Panc1 (cell line): ENCODE measurements around the gene LILRB3. TPM values are rescaled to one million over a fixed set of nuclear protein-coding genes. Genes with fewer than 3 reads are reported as not detected.

Experiments used
- ATAC-seq: fragments of 200-7000 bp; cut with Tn5 transposase; 2 replicates; pipeline ENCODE4 v1.9.1; 2020; ENCODE audit warnings: mild to moderate bottlenecking, moderate library complexity
- BruUV-seq: library from RNA; stranded (reverse); fragments of 400-500 nt; replicated peaks from 2 replicates; lab custom pipeline; 2021; lab: Mats Ljungman, UMichigan
- CTCF ChIA-PET: fragments of 300-600 bp; sonication (Branson Sonifier 250); formaldehyde crosslinking; loops from one replicate; lab custom pipeline; 2022; ENCODE audit warnings: antibody characterized with exemption; lab: Charles Lee
- POLR2A ChIA-PET: fragments of 300-600 bp; sonication (Branson Sonifier 250); formaldehyde crosslinking; loops from one replicate; lab custom pipeline; 2022; ENCODE audit warnings: antibody characterized with exemption; lab: Charles Lee
- DNase-seq: peaks from one replicate; pipeline ENCODE4 v3.0.0-alpha.2; 2010; ENCODE audit warnings: low read depth, low spot score
- H3K27ac ChIP-seq: 2 replicates; pipeline ENCODE4 v1.5.1; 2011; ENCODE audit warnings: mild to moderate bottlenecking, low read length, inconsistent platforms
- H3K27me3 ChIP-seq: fragments of 200-500 bp; sonication (Bioruptor generic); 2 replicates; pipeline ENCODE4 v1.6.0; 2014; ENCODE audit warnings: low read length, inconsistent platforms; ENCODE audit not compliant: control insufficient read depth, insufficient read depth
- H3K36me3 ChIP-seq: fragments of 200-500 bp; sonication (Bioruptor generic); 2 replicates; pipeline ENCODE4 v1.5.1; 2014; ENCODE audit warnings: inconsistent platforms, mild to moderate bottlenecking, low read length, moderate library complexity; ENCODE audit not compliant: control insufficient read depth, insufficient read depth
- H3K4me1 ChIP-seq: 2 replicates; pipeline ENCODE4 v1.5.1; 2011; ENCODE audit warnings: inconsistent platforms, mild to moderate bottlenecking, low read length, moderate library complexity; ENCODE audit not compliant: control insufficient read depth, insufficient read depth
- H3K4me3 ChIP-seq, 2 experiments: 2 replicates each; pipeline ENCODE4 v1.5.1; 2011 to 2012; ENCODE audit warnings: low read depth in 2 of 2, low read length in 2 of 2, mild to moderate bottlenecking in 2 of 2, inconsistent platforms in 1 of 2, moderate library complexity in 1 of 2
- H3K9me3 ChIP-seq: fragments of 200-500 bp; sonication (Bioruptor generic); 2 replicates; pipeline ENCODE4 v1.5.1; 2014; ENCODE audit warnings: low read depth, mild to moderate bottlenecking, inconsistent platforms, low read length, moderate library complexity; ENCODE audit not compliant: control insufficient read depth, insufficient read depth
- POLR2AphosphoS5 ChIP-seq: IDR thresholded peaks from 2 replicates; pipeline ENCODE4 v1.6.1; 2012; ENCODE audit warnings: mild to moderate bottlenecking, low read depth, low read length, moderate library complexity
- SIN3A ChIP-seq: IDR thresholded peaks from 2 replicates; pipeline ENCODE4 v1.6.1; 2012; ENCODE audit warnings: low read depth, mild to moderate bottlenecking, low read length, moderate library complexity, borderline replicate concordance; ENCODE audit not compliant: insufficient read depth
- TCF7L2 ChIP-seq: IDR thresholded peaks from 2 replicates; pipeline ENCODE4 v1.6.1; 2011; ENCODE audit warnings: mild to moderate bottlenecking, low read depth, low read length, inconsistent platforms
- in situ Hi-C: cut with HindIII; loops from 2 replicates; pipeline ENCODE4 v1.10.0; 2016; ENCODE audit warnings: low sequenced_read_pairs, low pct_unique_long_range_greater_than_20kb
- intact Hi-C: fragments of 100-400 bp; cut with micrococcal nuclease; formaldehyde crosslinking; loops from one replicate; pipeline ENCODE4 v1.10.0; 2022; ENCODE audit not compliant: unreplicated experiment
- total RNA-seq: library from RNA; stranded (reverse); gene quantifications from one replicate; pipeline ENCODE4 v1.2.1, GENCODE V29; 2021; ENCODE audit not compliant: unreplicated experiment
- TF ChIP-seq, protein P1 (sequence below): fragments of 450-650 bp; IDR thresholded peaks from 2 replicates; pipeline ENCODE4 v1.5.1; 2017; ENCODE audit warnings: mild to moderate bottlenecking
- TF ChIP-seq, protein P2 (sequence below), 2 experiments: IDR thresholded peaks; 2 replicates each; pipeline ENCODE4 v1.6.1; 2011 to 2012; ENCODE audit warnings: low read depth in 2 of 2, control low read depth in 1 of 2, low read length in 1 of 2, mild to moderate bottlenecking in 1 of 2, moderate library complexity in 1 of 2; ENCODE audit not compliant: insufficient read depth in 1 of 2

Gene LILRB3
- total RNA-seq, 1 experiment from 2014 or later = 0.18 TPM

DNA sequence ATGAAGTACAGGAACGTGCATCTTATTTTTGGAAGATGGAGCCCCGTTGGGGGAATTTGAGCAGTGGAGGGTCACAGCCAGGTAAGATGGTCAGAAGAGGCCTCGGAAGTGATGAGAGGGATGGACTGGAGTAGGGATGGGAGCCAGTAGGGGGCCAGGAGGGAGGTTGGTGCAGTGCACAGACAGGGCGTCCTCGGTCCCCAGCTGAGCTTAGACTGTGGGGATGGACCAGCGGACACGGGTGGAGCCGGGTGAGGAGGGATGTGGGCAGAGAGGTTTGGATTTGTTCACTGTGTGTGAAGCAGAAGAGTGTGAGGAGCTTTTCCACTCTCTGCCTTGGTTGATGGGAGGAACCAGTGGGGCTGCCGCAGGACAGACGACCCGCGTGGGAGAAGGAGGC, 11.6 kb downstream of the LILRB3 start:
- intact Hi-C loops (no loop called here), in situ Hi-C loops (no loop called here)
- ChIA-PET CTCF (no interaction called here), POLR2A (interaction anchor here (0.7 kb wide), 1 partner anchor 45 kb away, joined by 4 read pairs; no protein-coding TSS in a partner anchor)
- BruUV-seq = no TSS peak
- no peak for ATAC-seq
- no peaks in the 10 kb centered on the region for H3K27me3 ChIP-seq
- H3K4me3 ChIP-seq = no peak overlapping the region
- no peaks in the 10 kb centered on the region for H3K9me3 ChIP-seq
- no peak overlapping the region for H3K27ac ChIP-seq
- peaks cover 48% of the 10 kb centered on the region for H3K4me1 ChIP-seq
- no peak for DNase-seq
- H3K36me3 ChIP-seq = peaks cover 5% of the 10 kb centered on the region; the same call in 1 of the 2 replicates
- TF ChIP-seq, protein P1, sequence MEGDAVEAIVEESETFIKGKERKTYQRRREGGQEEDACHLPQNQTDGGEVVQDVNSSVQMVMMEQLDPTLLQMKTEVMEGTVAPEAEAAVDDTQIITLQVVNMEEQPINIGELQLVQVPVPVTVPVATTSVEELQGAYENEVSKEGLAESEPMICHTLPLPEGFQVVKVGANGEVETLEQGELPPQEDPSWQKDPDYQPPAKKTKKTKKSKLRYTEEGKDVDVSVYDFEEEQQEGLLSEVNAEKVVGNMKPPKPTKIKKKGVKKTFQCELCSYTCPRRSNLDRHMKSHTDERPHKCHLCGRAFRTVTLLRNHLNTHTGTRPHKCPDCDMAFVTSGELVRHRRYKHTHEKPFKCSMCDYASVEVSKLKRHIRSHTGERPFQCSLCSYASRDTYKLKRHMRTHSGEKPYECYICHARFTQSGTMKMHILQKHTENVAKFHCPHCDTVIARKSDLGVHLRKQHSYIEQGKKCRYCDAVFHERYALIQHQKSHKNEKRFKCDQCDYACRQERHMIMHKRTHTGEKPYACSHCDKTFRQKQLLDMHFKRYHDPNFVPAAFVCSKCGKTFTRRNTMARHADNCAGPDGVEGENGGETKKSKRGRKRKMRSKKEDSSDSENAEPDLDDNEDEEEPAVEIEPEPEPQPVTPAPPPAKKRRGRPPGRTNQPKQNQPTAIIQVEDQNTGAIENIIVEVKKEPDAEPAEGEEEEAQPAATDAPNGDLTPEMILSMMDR = no peak
- no peak for TF ChIP-seq SIN3A
- no peak for TF ChIP-seq POLR2AphosphoS5
- TF ChIP-seq, protein P2, sequence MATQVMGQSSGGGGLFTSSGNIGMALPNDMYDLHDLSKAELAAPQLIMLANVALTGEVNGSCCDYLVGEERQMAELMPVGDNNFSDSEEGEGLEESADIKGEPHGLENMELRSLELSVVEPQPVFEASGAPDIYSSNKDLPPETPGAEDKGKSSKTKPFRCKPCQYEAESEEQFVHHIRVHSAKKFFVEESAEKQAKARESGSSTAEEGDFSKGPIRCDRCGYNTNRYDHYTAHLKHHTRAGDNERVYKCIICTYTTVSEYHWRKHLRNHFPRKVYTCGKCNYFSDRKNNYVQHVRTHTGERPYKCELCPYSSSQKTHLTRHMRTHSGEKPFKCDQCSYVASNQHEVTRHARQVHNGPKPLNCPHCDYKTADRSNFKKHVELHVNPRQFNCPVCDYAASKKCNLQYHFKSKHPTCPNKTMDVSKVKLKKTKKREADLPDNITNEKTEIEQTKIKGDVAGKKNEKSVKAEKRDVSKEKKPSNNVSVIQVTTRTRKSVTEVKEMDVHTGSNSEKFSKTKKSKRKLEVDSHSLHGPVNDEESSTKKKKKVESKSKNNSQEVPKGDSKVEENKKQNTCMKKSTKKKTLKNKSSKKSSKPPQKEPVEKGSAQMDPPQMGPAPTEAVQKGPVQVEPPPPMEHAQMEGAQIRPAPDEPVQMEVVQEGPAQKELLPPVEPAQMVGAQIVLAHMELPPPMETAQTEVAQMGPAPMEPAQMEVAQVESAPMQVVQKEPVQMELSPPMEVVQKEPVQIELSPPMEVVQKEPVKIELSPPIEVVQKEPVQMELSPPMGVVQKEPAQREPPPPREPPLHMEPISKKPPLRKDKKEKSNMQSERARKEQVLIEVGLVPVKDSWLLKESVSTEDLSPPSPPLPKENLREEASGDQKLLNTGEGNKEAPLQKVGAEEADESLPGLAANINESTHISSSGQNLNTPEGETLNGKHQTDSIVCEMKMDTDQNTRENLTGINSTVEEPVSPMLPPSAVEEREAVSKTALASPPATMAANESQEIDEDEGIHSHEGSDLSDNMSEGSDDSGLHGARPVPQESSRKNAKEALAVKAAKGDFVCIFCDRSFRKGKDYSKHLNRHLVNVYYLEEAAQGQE (IDR thresholded peaks at IDR 0.05; ENCODE audit: insufficient read depth in 1 of 2, low read depth in 2 of 2, low read length in 1 of 2) = no peak
- TF ChIP-seq TCF7L2 = no peak

DNA sequence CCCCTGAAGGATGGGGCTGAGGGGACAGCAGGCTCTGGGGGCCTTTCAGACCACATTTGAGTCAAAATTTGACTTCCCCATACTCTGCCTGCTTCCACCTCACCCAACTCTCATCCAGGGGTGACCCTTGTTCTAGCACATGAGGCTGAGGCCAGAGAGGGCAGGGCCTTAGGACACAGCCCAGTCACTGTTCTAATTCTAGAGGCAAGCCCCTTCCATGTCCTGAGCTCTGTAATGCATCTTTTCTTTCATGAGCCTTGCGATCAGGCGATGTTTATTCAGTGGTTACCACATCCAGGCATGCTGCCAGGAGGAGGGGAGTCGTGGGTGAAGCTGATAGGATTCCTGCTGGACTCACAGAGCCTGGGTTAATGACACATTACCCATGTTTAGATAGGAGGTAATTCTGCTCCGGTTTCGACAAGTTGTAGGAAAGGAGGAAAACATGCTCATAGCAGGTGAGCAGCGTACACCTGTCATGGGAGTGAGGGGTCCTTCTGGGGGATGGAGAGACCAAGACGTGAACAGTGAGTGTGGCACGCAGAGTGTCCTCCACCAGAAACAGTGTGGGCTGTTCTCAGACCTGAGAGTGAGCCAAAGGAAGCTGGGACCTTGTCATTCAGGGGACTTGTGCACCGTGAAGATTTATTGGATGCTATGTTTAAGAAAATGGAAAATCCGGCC, 12.9 kb downstream of the LILRB3 start:
- Histone ChIP-seq H3K4me1 (peaks cover 60% of the 10 kb centered on the region), H3K4me3 (0 out of 4 replicates have a peak overlapping the region, but pooled peaks of 1 of the 2 experiments have one; percentile 5), H3K36me3 (peaks cover 14% of the 10 kb centered on the region), H3K27me3 (no peaks in the 10 kb centered on the region), H3K27ac (peak overlapping the region; percentile 64), H3K9me3 (no peaks in the 10 kb centered on the region)
- ATAC-seq (peak; percentile 81), DNase-seq (peak; percentile 96)
- TF ChIP-seq SIN3A (no peak), TCF7L2 (peak; percentile 61), POLR2AphosphoS5 (peak; percentile 60)
- TF ChIP-seq, protein P1 = no peak
- TF ChIP-seq, protein P2 (IDR thresholded peaks at IDR 0.05; ENCODE audit: insufficient read depth in 1 of 2, low read depth in 2 of 2, low read length in 1 of 2) = no peak
- in situ Hi-C loops = no loop called here
- POLR2A ChIA-PET = interaction anchor here (1.1 kb wide), 1 partner anchor 9 kb away, joined by 3 read pairs; no protein-coding TSS in a partner anchor
- CTCF ChIA-PET = no interaction called here
- BruUV-seq = no TSS peak
- intact Hi-C loops = no loop called here
